Choroid plexus epithelial cell (primary cell): ENCODE data around the gene MGARP.
"Not testable (repeated sequence)": the region's sequence is repeated elsewhere in the genome, so short reads cannot be mapped to it uniquely, and the experiment has no call there.

Source experiments
- DNase-seq: peaks from one replicate; pipeline ENCODE4 v3.0.0-alpha.2; 2010; ENCODE audit warnings: low read depth
- H3K4me3 ChIP-seq: 2 replicates; pipeline ENCODE4 v1.5.1; 2011; ENCODE audit warnings: low read depth, mild to moderate bottlenecking, control low read depth, low read length, moderate library complexity
- TF ChIP-seq, protein P1 (sequence below): conservative IDR thresholded peaks from 2 replicates; pipeline ENCODE4 v1.5.1; 2011; ENCODE audit warnings: low read depth, mild to moderate bottlenecking, control low read depth, inconsistent platforms, low read length, moderate library complexity

MGARP gene

DNA sequence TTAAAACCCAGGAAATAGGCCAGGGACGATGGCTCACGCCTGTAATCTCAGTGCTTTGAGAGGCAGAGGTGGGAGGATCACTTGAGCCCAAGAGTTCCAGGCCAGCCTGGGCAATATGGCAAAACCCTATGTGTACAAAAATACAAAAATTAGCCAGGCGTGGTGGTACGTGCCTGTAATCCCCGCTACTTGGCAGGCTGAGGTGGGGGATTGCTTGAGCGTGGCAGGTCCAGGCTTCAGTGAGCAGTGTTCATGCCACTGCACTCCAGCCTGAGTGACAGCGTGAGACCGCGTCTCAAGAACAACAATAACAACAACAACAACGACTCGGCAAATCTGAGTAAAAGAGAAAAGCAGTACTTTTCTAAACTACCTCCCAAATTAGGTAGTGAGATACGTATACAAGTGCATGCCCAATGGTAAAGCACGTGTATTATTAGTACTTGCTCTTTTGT, 35.2 kb upstream of the MGARP start:
- no peak for DNase-seq
- H3K4me3 ChIP-seq = no peak overlapping the region
- TF ChIP-seq, protein P1, sequence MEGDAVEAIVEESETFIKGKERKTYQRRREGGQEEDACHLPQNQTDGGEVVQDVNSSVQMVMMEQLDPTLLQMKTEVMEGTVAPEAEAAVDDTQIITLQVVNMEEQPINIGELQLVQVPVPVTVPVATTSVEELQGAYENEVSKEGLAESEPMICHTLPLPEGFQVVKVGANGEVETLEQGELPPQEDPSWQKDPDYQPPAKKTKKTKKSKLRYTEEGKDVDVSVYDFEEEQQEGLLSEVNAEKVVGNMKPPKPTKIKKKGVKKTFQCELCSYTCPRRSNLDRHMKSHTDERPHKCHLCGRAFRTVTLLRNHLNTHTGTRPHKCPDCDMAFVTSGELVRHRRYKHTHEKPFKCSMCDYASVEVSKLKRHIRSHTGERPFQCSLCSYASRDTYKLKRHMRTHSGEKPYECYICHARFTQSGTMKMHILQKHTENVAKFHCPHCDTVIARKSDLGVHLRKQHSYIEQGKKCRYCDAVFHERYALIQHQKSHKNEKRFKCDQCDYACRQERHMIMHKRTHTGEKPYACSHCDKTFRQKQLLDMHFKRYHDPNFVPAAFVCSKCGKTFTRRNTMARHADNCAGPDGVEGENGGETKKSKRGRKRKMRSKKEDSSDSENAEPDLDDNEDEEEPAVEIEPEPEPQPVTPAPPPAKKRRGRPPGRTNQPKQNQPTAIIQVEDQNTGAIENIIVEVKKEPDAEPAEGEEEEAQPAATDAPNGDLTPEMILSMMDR = no peak

DNA sequence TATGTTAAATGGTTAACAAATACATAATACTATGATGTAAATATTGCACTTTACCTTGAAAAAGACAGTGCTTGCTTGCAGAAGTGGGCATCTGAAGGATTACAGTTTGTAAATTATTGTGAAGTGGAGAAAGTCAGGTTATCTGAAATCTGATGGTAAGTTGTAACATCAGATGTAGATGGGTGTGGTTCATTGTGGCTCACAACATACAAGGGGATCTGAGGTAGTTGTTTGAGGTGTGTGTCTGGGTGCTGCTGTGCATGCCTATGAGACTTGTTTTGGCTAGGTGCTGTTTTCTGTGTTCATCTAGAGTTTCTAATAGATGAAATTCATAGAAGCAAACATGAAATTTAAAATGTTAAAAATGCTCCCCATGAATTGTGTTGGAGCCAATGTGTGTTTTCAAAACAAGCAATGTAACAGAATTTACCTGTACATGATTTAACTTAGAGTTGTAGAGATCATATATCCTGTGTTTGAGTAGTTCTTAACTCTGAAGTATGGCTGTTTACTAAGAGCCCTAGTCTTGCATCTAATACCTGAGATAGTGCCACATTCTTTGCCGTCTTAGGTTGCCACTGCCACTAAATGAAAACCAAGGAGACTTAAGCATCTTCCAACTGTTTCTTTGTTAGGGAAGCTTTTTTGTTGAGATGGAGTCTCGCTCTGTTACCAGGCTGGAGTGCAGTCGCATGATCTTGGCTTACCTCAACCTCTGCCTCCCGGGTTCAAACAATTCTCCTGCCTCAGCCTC, 34.2 kb upstream of the MGARP start:
- no peak for DNase-seq
- no peak overlapping the region for H3K4me3 ChIP-seq
- TF ChIP-seq, protein P1 = no peak

DNA sequence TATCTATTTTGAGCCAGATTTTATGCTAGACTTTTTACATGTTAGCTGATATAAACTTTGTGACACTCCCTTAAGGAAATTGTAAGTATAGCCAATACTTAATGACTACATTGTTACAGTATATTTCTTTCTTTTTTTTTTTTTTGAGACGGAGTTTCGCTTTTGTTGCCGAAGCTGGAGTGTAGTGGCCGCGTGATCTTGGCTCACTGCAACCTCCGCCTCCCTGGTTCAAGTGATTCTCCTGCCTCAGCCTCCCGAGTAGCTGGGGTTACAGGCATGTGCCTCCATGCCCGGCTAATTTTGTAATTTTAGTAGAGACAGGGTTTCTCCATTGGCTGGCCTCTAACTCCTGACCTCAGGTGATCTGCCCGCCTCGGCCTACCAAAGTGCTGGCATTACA, 33.4 kb upstream of the MGARP start:
- not testable (repeated sequence) for H3K4me3 ChIP-seq, DNase-seq

DNA sequence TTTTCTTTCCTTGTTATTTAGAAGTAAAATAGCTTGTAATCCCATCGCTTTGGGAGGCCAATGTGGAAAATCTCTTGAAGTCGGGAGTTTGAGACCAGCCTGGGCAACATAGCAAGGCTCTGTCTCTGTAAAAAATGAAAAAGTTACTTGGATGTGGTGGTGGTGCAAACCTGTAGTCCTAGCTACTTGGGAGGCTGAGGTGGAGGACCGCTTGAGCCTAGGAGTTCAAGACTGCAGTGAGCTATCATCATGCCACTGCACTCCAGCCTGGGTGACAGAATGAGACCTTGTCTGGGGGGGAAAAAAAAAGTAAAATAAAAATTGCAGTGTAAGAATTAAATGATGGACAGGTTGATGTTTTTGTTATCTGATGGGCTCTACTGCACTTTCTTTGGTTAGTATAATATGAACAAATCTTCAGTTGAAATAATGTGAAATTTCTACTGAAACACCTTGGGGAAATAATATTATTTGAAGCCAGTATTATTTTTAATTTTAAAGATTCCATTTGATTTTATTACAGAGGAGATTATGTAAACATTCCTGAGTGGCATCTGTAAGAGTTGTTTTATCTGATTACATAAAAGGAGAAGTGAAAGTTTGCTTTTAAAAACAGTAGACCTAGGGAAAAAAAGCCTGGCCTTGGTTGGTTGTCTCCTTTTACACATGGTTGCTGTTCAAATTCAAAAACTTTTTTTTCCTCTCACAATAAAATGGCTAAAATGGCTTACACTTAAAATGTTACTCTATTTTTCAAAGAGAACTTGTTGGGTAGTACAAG, 32.7 kb upstream of the MGARP start:
- TF ChIP-seq, protein P1 = no peak
- H3K4me3 ChIP-seq = no peak overlapping the region
- DNase-seq = peak; percentile 17

DNA sequence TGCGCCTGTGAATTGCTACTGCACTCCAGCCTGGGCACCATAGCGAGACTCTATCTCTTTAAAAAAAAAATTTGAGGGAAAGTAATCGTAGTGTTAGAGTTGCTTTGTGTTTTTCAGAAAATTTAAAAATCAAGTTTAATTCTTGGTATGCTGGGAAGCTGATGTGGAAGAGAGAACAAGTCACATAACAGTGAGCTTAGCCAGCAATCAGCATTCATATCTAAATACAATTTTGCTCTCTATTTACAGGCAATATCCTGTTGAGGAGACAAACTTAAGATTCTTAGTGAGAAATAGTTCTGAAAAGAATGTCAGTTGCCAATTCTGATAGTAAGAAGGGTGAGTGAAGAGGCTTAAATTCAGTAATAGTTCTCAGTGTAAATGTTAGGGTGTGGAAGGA, 31.9 kb upstream of the MGARP start:
- no peak overlapping the region for H3K4me3 ChIP-seq
- TF ChIP-seq, protein P1 = no peak
- DNase-seq = peak; percentile 18

DNA sequence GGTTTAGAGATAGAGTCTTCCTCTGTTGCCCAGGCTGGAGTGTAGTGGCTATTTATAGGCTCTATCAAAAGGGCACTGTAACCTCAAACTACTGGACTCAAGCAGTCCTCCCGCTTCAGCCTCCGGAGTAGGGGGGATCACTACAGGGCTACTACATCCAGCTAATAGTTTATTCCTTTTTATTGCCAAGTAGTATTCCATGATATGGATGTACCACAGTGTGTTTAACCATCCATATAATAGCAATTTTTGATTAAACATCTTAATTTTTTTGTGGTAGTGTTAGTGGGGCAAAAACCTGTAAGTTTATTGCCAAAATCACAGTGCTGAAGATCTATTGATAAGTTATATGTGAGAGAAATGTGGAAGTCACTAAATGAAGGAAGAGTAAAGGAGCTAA, 24.9 kb upstream of the MGARP start:
- H3K4me3 ChIP-seq = no peak overlapping the region
- TF ChIP-seq, protein P1 = no peak
- no peak for DNase-seq

DNA sequence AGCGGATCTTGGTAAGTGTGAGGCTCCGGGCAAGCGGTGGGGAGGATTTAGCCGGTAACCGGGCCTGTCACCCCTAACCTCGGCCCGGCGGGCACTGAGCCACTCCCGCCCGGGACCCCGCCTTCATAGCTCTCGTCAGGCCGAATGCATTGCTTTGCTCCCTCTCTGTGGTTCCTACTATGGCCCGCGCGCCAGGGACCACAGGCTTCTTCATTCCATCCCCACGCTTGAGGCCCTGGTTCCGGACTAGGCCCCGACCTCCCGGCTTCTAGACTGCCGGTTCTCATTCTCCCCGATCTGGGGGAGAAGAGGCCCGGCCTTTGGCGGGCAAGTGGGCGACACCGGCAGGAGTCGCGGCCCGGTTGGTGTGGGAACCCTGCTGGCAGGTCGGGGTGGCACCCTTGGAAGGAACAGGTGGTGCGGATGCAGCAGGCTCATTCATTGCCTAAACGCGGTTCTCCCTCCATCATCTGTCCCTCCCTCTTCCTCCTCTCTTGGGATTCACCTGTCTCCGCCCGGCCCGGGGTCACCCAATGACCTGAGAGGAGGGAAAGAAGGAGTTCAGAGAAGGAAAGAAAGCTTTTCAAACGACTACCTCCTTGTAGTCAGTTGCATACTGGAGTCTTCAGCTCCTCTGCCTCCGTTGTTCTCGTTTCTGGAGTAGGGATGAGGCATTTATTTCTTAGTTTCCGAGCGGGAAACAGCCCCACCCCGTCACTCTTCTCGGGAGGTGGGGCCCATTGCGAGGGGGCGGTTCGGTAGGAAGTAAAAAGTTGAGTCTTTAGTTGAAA, 22.0 kb upstream of the MGARP start, which contains the start of gene NDUFC1:
TSS of gene NDUFC1 (minus strand) at position 657 of the 791 bp plus-strand sequence. CDS start 6,679 bp downstream, outside the sequence.
- DNase-seq = peak; percentile 61
- TF ChIP-seq, protein P1 = peak; percentile 18
- H3K4me3 ChIP-seq = peak within 1 kb of the TSS; percentile 98
